ENCODE results near the gene BRCA1.
"Not testable (repeated sequence)": the region's sequence is repeated elsewhere in the genome, so short reads cannot be mapped to it uniquely, and the experiment has no call there.

The BRCA1 gene

DNA sequence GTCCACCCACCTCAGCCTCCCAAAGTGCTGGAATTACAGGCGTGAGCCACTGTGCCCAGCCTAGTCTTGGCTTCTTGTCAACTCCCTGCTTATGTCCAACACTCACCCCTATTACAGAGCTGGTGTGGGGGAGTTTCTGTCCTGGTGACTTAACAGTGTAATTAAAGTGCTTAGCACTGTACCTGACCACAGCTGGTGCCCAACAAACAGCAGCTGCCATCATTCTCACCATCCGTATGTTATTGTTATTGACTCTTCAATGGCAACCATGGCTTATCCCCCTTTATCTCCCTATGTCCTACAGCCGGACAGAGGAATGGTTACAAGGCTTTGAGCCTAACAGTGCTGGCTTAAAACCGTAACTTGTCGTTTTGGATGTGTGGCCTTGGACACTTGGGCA, 17.0 kb upstream of the BRCA1 start:
- ATAC-seq, result no peak
- TF ChIP-seq ZFP3 (CRISPR knock-in tag; IDR thresholded peaks at IDR 0.05) (no peak), TOX (CRISPR knock-in tag; IDR thresholded peaks at IDR 0.05; ENCODE audit: borderline replicate concordance) (no peak), ESRRG (CRISPR knock-in tag; IDR thresholded peaks at IDR 0.05) (no peak), ISL1 (CRISPR knock-in tag; IDR thresholded peaks at IDR 0.05) (no peak), ZNF565 (CRISPR knock-in tag; conservative IDR thresholded peaks at IDR 0.05; ENCODE audit: low read depth) (no peak), ZC3H10 (CRISPR knock-in tag; IDR thresholded peaks at IDR 0.05) (no peak), OSR1 (CRISPR knock-in tag; IDR thresholded peaks at IDR 0.05) (no peak), PPARA (CRISPR knock-in tag; IDR thresholded peaks at IDR 0.05; ENCODE audit: borderline replicate concordance) (no peak)
- TF ChIP-seq, protein P1, sequence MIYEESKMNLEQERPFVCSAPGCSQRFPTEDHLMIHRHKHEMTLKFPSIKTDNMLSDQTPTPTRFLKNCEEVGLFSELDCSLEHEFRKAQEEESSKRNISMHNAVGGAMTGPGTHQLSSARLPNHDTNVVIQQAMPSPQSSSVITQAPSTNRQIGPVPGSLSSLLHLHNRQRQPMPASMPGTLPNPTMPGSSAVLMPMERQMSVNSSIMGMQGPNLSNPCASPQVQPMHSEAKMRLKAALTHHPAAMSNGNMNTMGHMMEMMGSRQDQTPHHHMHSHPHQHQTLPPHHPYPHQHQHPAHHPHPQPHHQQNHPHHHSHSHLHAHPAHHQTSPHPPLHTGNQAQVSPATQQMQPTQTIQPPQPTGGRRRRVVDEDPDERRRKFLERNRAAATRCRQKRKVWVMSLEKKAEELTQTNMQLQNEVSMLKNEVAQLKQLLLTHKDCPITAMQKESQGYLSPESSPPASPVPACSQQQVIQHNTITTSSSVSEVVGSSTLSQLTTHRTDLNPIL (CRISPR knock-in tag; IDR thresholded peaks at IDR 0.05; ENCODE audit: low read depth), result no peak
- TF ChIP-seq, protein P2, sequence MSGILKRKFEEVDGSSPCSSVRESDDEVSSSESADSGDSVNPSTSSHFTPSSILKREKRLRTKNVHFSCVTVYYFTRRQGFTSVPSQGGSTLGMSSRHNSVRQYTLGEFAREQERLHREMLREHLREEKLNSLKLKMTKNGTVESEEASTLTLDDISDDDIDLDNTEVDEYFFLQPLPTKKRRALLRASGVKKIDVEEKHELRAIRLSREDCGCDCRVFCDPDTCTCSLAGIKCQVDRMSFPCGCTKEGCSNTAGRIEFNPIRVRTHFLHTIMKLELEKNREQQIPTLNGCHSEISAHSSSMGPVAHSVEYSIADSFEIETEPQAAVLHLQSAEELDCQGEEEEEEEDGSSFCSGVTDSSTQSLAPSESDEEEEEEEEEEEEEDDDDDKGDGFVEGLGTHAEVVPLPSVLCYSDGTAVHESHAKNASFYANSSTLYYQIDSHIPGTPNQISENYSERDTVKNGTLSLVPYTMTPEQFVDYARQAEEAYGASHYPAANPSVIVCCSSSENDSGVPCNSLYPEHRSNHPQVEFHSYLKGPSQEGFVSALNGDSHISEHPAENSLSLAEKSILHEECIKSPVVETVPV (CRISPR knock-in tag; IDR thresholded peaks at IDR 0.05), result no peak

- TF ChIP-seq ESRRG (CRISPR knock-in tag; IDR thresholded peaks at IDR 0.05) (no peak), ZNF70 (CRISPR knock-in tag; IDR thresholded peaks at IDR 0.05) (no peak), PPARA (CRISPR knock-in tag; IDR thresholded peaks at IDR 0.05; ENCODE audit: borderline replicate concordance) (no peak), ZNF565 (CRISPR knock-in tag; conservative IDR thresholded peaks at IDR 0.05; ENCODE audit: low read depth) (no peak)
- no peak for ATAC-seq
These were observed 15.5 kb upstream of the BRCA1 start for GRCh38 chr17:43140396-43141332.

DNA sequence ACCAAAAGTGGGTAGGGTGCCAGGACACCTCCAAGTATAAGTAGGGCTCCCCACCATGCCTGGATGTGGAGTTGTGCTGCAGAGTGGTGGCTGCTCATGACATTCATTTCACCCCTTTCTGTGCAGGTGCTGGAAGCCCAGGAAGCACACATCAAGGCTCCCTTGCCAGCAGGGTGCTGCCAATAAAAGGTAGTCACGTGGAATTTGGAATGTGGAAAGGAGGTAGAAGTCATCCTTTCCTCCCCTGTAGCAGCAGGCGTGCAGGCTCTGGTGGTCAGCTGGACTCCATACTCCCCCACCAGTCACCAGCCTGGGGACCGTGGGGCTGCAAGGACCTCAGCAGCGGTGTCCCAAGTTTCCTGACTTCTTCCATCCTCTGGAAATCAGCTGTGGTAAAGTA, 13.4 kb upstream of the BRCA1 start:
- not testable (repeated sequence) for ATAC-seq

- not testable (repeated sequence) for ATAC-seq
These were observed 11.4 kb upstream of the BRCA1 start for GRCh38 chr17:43136574-43136973.

DNA sequence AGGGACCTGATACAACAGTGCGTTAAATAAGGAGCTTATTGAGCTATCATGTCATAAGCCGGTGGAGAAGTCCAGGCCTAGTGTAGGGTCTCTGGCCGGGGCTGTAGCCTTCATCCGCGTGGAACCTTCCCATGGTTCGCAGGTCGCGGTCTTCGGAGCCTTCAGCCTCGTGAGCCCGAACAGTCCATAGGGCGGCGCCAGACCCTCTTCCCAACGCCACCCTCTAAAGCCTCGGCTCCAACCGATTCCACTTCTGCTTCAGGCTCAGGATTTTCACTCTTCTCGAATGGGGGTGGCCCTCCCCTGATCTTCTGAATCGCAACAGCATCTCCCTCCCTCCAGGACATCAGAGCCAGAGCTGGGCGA, 10.3 kb upstream of the BRCA1 start:
- ATAC-seq, result no peak
- TF ChIP-seq, protein P3, sequence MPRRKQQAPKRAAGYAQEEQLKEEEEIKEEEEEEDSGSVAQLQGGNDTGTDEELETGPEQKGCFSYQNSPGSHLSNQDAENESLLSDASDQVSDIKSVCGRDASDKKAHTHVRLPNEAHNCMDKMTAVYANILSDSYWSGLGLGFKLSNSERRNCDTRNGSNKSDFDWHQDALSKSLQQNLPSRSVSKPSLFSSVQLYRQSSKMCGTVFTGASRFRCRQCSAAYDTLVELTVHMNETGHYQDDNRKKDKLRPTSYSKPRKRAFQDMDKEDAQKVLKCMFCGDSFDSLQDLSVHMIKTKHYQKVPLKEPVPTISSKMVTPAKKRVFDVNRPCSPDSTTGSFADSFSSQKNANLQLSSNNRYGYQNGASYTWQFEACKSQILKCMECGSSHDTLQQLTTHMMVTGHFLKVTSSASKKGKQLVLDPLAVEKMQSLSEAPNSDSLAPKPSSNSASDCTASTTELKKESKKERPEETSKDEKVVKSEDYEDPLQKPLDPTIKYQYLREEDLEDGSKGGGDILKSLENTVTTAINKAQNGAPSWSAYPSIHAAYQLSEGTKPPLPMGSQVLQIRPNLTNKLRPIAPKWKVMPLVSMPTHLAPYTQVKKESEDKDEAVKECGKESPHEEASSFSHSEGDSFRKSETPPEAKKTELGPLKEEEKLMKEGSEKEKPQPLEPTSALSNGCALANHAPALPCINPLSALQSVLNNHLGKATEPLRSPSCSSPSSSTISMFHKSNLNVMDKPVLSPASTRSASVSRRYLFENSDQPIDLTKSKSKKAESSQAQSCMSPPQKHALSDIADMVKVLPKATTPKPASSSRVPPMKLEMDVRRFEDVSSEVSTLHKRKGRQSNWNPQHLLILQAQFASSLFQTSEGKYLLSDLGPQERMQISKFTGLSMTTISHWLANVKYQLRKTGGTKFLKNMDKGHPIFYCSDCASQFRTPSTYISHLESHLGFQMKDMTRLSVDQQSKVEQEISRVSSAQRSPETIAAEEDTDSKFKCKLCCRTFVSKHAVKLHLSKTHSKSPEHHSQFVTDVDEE (CRISPR knock-in tag; IDR thresholded peaks at IDR 0.05), result no peak
- TF ChIP-seq, protein P1 (CRISPR knock-in tag; IDR thresholded peaks at IDR 0.05; ENCODE audit: low read depth), result no peak
- TF ChIP-seq ISL1 (CRISPR knock-in tag; IDR thresholded peaks at IDR 0.05), result no peak
- TF ChIP-seq ZNF565 (CRISPR knock-in tag; conservative IDR thresholded peaks at IDR 0.05; ENCODE audit: low read depth), result no peak
- no peak for TF ChIP-seq POU6F1 (CRISPR knock-in tag; IDR thresholded peaks at IDR 0.05; ENCODE audit: borderline replicate concordance, low read depth)
- TF ChIP-seq GLIS3 (CRISPR knock-in tag; IDR thresholded peaks at IDR 0.05), result no peak
- TF ChIP-seq ZFP3 (CRISPR knock-in tag; IDR thresholded peaks at IDR 0.05), result no peak
- TF ChIP-seq ZFP30 (CRISPR knock-in tag; IDR thresholded peaks at IDR 0.05), result no peak
- no peak for TF ChIP-seq ZNF70 (CRISPR knock-in tag; IDR thresholded peaks at IDR 0.05)
- TF ChIP-seq BACH2 (CRISPR knock-in tag; IDR thresholded peaks at IDR 0.05; ENCODE audit: borderline replicate concordance), result no peak
- TF ChIP-seq ZC3H10 (CRISPR knock-in tag; IDR thresholded peaks at IDR 0.05), result no peak
